ENCODE results near the gene APCDD1L. TPM values are rescaled to one million over a fixed set of nuclear protein-coding genes. Genes with fewer than 3 reads are reported as not detected.

APCDD1L gene
- total and polyA plus RNA-seq, 2 of the 8 experiments (the other 6 are each of a cell fraction or from before 2014, with no cell fraction given), result 0.83 to 3.1 TPM

DNA sequence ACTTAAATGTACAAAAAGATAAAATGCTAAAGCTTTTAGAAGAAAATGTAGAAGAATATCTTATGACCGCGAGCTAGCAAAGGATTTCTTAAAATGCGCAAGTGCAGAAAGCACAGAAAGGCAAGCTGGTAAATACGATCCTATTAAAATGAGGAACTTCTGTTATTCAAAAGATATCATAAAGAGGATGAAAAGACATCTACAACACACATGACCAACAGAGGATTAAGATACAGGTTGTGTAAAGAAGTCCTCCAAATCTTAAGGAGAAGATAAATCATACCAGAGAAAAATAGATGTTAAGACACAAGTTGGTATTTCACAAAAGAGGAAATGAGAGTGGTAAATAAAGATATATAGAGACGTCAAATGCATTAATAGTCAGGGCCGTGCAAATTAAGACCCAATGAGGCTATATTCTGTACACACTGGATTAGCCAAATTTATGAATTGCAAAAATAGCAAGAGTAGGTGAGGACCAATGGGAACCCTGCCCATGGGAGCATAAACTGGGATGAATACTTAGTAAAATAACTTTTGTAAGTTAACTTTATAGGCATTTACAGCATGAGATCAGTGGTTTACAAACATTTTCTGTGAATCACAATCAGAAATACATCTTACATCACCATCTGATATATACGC lies 23.0 kb downstream of the APCDD1L start:
- FAIRE-seq (no peak), DNase-seq (ENCODE audit: low read depth in 1 of 2, low spot score in 2 of 2) (no peak)
- H3K4me1 ChIP-seq (replicated peaks in 1 of 4; ENCODE audit: control insufficient read depth in 3 of 4, insufficient read depth in 4 of 4, low read length in 3 of 4), result peaks cover 0 to 2% (median 0%) of the 10 kb centered on the region in 4 experiments; a peak in 1 of 7 replicates
- no peak overlapping the region for H2BK15ac ChIP-seq (ENCODE audit: low read length)
- no peaks in the 10 kb centered on the region; a peak in 1 of 7 replicates for H3K27me3 ChIP-seq (replicated peaks in 1 of 4; ENCODE audit: control insufficient read depth in 3 of 4, extremely low read depth in 1 of 4, insufficient read depth in 3 of 4, low read length in 3 of 4)
- no peak overlapping the region for H2BK5ac ChIP-seq (ENCODE audit: low read depth, low read length)
- H4K91ac ChIP-seq (replicated peaks; ENCODE audit: insufficient read length, low read length), result no peak overlapping the region
- H4K8ac ChIP-seq (ENCODE audit: extremely low read depth, insufficient read depth, low read length), result no peak overlapping the region
- peaks cover 0 to 5% of the 10 kb centered on the region in 2 experiments; a peak in 2 of 4 replicates for H3K79me2 ChIP-seq (ENCODE audit: control insufficient read depth in 1 of 2, insufficient read depth in 2 of 2, low read length in 2 of 2)
- ChIA-PET POLR2A (ENCODE audit: partially characterized antibody) (no interaction called here), CTCF (ENCODE audit: partially characterized antibody) (interaction anchor here (1.0 kb wide), 1 partner anchor 11 kb away, joined by 5 read pairs; no protein-coding TSS in a partner anchor)
- peak overlapping the region; percentile 100 for H3K14ac ChIP-seq (ENCODE audit: insufficient read length)
- no peak overlapping the region for H3K56ac ChIP-seq (replicated peaks; ENCODE audit: insufficient read length, low read depth, low read length)
- peaks cover 0 to 5% of the 10 kb centered on the region in 2 experiments; a peak in 2 of 4 replicates for H3K9me3 ChIP-seq (ENCODE audit: insufficient read depth in 2 of 2, low read depth in 1 of 2, low read length in 1 of 2)
- H3K9ac ChIP-seq (replicated peaks in 1 of 4; ENCODE audit: extremely low read depth in 1 of 4, low read depth in 3 of 4, low read length in 3 of 4), result no peak overlapping the region
- H4K5ac ChIP-seq (ENCODE audit: insufficient read length, low read depth, low read length), result no peak overlapping the region
- H4K20me1 ChIP-seq (replicated peaks in 1 of 2; ENCODE audit: control insufficient read depth in 1 of 2, insufficient read depth in 2 of 2, low read length in 2 of 2), result peaks cover 0 to 5% of the 10 kb centered on the region in 2 experiments
- no peak overlapping the region for H3K23ac ChIP-seq (ENCODE audit: insufficient read length)
- peaks cover 3% of the 10 kb centered on the region for H3K23me2 ChIP-seq (ENCODE audit: low read depth, low read length)
- no peak overlapping the region for H2AFZ ChIP-seq (ENCODE audit: low read length)
- no peak overlapping the region for H2BK20ac ChIP-seq (ENCODE audit: low read length)
- H2AK5ac ChIP-seq (ENCODE audit: low read depth, low read length), result no peak overlapping the region; the same call in 1 of the 2 replicates
- H3K4me2 ChIP-seq (ENCODE audit: insufficient read depth in 1 of 2, low read depth in 2 of 2, low read length in 2 of 2), result no peak overlapping the region
- no peak overlapping the region for H2BK120ac ChIP-seq (replicated peaks; ENCODE audit: low read depth, low read length)
- no peak overlapping the region for H2BK12ac ChIP-seq (ENCODE audit: low read depth, low read length)
- no peak overlapping the region for H3K4me3 ChIP-seq (ENCODE audit: extremely low read depth in 1 of 4, insufficient read depth in 2 of 4, low read depth in 3 of 4, low read length in 4 of 4)
- no peak overlapping the region for H3K4ac ChIP-seq (replicated peaks; ENCODE audit: insufficient read length, low read depth, low read length)
- WGBS, 2 experiments (ENCODE audit: extremely low coverage in 1 of 2, insufficient coverage in 1 of 2, insufficient read length in 1 of 2, insufficient replicate concordance in 2 of 2, low coverage in 1 of 2, low lambda C conversion rate in 2 of 2, missing lambda C conversion rate in 1 of 2), result 90% methylated on average over 7 of the region's 7 CpGs; no CpG with 5 or more reads in 1 of the 2 experiments
- H3K27ac ChIP-seq (ENCODE audit: low read depth, low read length), result no peak overlapping the region
- H3K36me3 ChIP-seq (ENCODE audit: control insufficient read depth in 2 of 4, insufficient read depth in 4 of 4, low read length in 3 of 4), result peaks cover 0 to 4% (median 0%) of the 10 kb centered on the region in 4 experiments; a peak in 1 of 8 replicates
- no peak overlapping the region for H3K18ac ChIP-seq (ENCODE audit: extremely low read depth, low read length)
- no peaks in the 10 kb centered on the region for H3K79me1 ChIP-seq (ENCODE audit: low read depth, low read length)
- TF ChIP-seq EZH2 (IDR thresholded peaks at IDR 0.05; ENCODE audit: low read depth, low read length, severe bottlenecking) (no peak), SIX5 (IDR thresholded peaks at IDR 0.05; ENCODE audit: low read depth, low read length) (no peak), BACH1 (IDR thresholded peaks at IDR 0.05; ENCODE audit: low read length) (no peak), SAP30 (IDR thresholded peaks at IDR 0.05; ENCODE audit: insufficient read depth, insufficient replicate concordance, low read length) (no peak), JUN (IDR thresholded peaks at IDR 0.05; ENCODE audit: low read depth, low read length) (no peak), ZNF274 (IDR thresholded peaks at IDR 0.05; ENCODE audit: borderline replicate concordance, extremely low read depth, low read length) (no peak), RXRA (IDR thresholded peaks at IDR 0.05; ENCODE audit: insufficient read depth, low read depth, low read length) (no peak), YY1 (IDR thresholded peaks at IDR 0.05; ENCODE audit: low read depth, low read length) (no peak), NRF1 (IDR thresholded peaks at IDR 0.05; ENCODE audit: low read depth, low read length) (no peak)
- TF ChIP-seq, protein P1, sequence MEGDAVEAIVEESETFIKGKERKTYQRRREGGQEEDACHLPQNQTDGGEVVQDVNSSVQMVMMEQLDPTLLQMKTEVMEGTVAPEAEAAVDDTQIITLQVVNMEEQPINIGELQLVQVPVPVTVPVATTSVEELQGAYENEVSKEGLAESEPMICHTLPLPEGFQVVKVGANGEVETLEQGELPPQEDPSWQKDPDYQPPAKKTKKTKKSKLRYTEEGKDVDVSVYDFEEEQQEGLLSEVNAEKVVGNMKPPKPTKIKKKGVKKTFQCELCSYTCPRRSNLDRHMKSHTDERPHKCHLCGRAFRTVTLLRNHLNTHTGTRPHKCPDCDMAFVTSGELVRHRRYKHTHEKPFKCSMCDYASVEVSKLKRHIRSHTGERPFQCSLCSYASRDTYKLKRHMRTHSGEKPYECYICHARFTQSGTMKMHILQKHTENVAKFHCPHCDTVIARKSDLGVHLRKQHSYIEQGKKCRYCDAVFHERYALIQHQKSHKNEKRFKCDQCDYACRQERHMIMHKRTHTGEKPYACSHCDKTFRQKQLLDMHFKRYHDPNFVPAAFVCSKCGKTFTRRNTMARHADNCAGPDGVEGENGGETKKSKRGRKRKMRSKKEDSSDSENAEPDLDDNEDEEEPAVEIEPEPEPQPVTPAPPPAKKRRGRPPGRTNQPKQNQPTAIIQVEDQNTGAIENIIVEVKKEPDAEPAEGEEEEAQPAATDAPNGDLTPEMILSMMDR (IDR thresholded peaks at IDR 0.05; ENCODE audit: control extremely low read depth in 1 of 3, insufficient read depth in 1 of 3, low read depth in 1 of 3, low read length in 3 of 3), result no peak
